Measurements from ENCODE around the gene EXOSC5.

Gene EXOSC5

GRCh38 chr19:41362143-41362847 is 34.9 kb downstream of the EXOSC5 start:
- no peak overlapping the region for H3K4me3 ChIP-seq (replicated peaks; ENCODE audit: low read depth, low read length)
- TF ChIP-seq CTCF (IDR thresholded peaks at IDR 0.05; ENCODE audit: low read length, missing control alignments): no peak
- no peak for DNase-seq (ENCODE audit: low read depth)

GRCh38 chr19:41359741-41360140 is 37.4 kb downstream of the EXOSC5 start:
- H3K4me3 ChIP-seq (replicated peaks; ENCODE audit: low read depth, low read length): no peak overlapping the region
- no peak for DNase-seq (ENCODE audit: low read depth)
- no peak for TF ChIP-seq CTCF (IDR thresholded peaks at IDR 0.05; ENCODE audit: low read length, missing control alignments)

- DNase-seq (ENCODE audit: low read depth): no peak
- TF ChIP-seq CTCF (IDR thresholded peaks at IDR 0.05; ENCODE audit: low read length, missing control alignments): no peak
- no peak overlapping the region for H3K4me3 ChIP-seq (replicated peaks; ENCODE audit: low read depth, low read length)
These were observed 39.4 kb downstream of the EXOSC5 start for GRCh38 chr19:41357746-41358145.

GRCh38 chr19:41356984-41357739 is 40.0 kb downstream of the EXOSC5 start:
- H3K4me3 ChIP-seq (replicated peaks; ENCODE audit: low read depth, low read length): no peak overlapping the region
- no peak for DNase-seq (ENCODE audit: low read depth)
- TF ChIP-seq CTCF (IDR thresholded peaks at IDR 0.05; ENCODE audit: low read length, missing control alignments): no peak

GRCh38 chr19:41355802-41356201 is 41.4 kb downstream of the EXOSC5 start:
- no peak for DNase-seq (ENCODE audit: low read depth)
- TF ChIP-seq CTCF (IDR thresholded peaks at IDR 0.05; ENCODE audit: low read length, missing control alignments): no peak
- no peak overlapping the region for H3K4me3 ChIP-seq (replicated peaks; ENCODE audit: low read depth, low read length)

GRCh38 chr19:41355035-41355434 is 42.1 kb downstream of the EXOSC5 start:
- no peak for DNase-seq (ENCODE audit: low read depth)
- no peak for TF ChIP-seq CTCF (IDR thresholded peaks at IDR 0.05; ENCODE audit: low read length, missing control alignments)
- no peak overlapping the region for H3K4me3 ChIP-seq (replicated peaks; ENCODE audit: low read depth, low read length)

All from fibroblast of pulmonary artery (primary cell).